GOT3 (cell line): ENCODE measurements around the gene MYO5A.
"Not testable (repeated sequence)": the region's sequence is repeated elsewhere in the genome, so short reads cannot be mapped to it uniquely, and the experiment has no call there.

ENCODE experiments used
- DNase-seq: peaks from one replicate; lab custom pipeline; 2025; ENCODE audit warnings: mixed read lengths; lab: John Stamatoyannopoulos, UW

MYO5A gene

GRCh38 chr15:52288051-52288942 is 240.4 kb downstream of the MYO5A start:
- DNase-seq, result no peak

DNA sequence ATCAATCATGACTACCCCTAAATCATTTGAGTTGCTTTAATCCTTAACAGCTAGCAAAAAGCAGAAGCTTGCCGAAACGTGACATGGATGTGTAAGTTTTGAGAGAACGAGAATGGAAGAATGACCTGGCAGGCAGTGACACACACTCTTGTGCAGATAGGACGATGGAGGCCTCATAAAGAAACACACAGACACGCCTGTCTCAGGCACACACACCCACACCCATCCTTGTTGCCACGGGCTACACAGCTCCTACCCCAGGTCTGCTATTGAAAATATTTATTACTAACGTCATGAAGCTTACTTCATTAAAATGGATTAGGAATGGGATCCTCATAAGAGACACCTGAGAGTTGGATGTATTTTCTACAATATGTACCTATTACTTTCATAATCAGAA is 241.6 kb downstream of the MYO5A start:
- no peak for DNase-seq

DNA sequence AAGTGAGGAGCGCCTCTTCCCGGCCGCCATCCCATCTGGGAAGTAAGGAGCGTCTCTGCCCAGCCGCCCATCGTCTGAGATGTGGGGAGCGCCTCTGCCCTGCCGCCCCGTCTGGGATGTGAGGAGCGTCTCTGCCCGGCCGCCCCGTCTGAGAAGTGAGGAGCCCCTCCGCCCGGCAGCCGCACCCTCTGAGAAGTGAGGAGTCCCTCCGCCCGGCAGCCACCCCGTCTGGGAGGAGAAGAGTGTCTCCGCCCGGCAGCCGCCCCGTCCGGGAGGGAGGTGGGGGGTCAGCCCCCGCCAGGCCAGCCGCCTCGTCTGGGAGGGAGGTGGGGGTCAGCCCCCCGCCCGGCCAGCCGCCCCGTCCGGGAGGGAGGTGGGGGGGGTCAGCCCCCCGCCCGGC is 242.7 kb downstream of the MYO5A start:
- DNase-seq, result not testable (repeated sequence)

DNA sequence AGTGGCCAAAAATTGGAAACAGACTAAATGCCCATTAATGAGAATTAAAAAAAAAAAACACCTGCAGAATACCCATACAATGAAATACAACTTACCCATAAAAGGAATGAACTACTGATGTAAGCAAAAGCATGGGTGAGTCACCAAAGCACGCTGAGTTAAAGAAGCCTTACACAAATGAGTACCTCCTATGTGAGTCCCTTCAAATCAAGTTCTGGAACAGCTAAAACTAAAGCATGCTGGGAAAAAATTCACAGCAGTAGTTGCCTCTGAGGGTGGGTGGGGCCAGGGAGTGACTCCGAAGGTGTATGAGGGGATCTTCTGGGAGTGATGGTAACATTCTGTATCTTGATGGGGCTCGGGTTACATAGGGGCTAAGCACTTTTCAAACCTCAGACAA is 244.5 kb downstream of the MYO5A start:
- DNase-seq, result no peak

- no peak for DNase-seq
Measured at GRCh38 chr15:52283281-52283680, 245.4 kb downstream of the MYO5A start.

GRCh38 chr15:52282418-52282817 is 246.3 kb downstream of the MYO5A start:
- DNase-seq, result no peak

DNA sequence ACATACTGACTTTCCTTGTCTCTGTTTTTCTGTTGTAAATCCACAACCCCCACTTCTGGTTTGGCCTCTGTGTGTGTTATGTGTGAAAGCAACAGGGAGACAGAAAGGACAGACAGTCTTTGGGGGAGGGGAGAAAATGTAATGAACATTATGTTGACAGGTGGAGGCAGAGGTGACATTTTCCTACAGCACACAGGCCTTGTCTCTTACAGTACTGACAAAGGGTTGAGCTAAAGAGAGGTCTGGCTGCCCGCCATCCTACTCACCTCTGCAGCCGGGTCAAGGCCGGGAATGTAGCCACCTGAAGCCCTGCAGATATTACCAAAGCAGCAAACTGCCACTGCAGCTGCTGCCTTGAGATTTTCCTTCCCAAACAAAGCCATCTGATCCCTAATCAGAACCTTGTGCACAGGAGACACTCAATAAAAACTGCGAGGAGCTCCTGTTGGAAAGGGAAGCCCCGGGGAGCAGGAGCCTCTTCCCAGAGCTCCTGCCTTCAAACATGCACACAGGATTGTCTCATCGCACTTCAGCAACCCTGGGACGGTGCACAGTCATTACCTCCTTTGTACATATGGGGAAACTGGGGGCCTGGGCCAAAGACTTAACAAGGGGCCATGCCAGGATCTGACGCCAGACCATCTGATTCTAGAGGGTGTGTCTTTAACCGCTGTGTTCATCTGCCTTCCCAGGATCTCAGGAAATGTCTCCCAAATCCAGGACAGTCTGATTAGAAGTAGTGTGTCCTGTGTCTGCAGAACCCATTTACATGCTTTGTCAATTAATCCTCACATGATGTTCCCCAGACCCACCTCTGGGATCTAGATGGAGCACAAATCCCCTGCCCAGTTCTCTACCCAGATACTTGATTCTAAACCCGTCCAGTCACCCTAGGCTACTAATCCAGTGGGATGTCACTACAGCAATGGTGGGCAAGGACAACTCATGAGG is 247.3 kb downstream of the MYO5A start:
- no peak for DNase-seq

DNA sequence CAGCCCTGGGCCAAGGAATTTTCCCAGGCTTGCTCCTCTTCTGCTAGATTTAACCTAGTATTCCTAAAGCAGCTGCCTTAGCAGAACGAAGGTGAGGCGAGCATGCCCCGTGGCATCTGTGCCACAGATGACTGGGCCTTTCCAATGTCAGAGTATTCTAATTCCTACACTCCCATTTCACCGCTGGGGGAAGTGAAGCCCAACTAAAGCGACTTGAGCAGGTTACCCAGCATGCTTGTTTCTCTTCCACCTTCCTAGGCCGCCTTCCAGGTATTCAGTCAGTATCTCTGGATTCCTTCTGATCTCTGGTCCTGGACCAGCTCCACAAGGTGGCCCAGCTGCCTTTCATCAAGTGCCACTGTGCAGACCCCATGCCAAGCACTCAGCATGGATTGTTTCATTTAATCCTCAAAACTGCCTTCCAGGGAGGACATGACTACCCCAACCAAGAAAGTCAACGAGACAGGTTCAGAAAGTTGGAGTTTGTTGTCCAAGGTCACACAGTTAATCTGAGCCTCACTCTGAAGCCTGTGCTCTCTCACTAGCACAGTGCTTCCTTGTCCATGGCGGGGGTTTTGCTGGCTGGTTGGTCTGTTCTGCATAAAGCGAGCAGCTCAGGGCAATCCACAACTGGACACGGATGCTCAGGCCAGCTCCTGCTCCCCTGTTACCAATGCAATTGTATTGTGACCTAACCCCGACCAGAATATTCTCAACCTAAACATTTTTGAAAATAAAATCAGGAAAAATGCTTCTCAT is 248.2 kb downstream of the MYO5A start:
- DNase-seq, result no peak

- no peak for DNase-seq
Measured at GRCh38 chr15:52278636-52279367, 249.9 kb downstream of the MYO5A start.

GRCh38 chr15:52278135-52278534 is 250.5 kb downstream of the MYO5A start:
- DNase-seq, result no peak

GRCh38 chr15:52277575-52277974 is 251.1 kb downstream of the MYO5A start:
- no peak for DNase-seq

DNA sequence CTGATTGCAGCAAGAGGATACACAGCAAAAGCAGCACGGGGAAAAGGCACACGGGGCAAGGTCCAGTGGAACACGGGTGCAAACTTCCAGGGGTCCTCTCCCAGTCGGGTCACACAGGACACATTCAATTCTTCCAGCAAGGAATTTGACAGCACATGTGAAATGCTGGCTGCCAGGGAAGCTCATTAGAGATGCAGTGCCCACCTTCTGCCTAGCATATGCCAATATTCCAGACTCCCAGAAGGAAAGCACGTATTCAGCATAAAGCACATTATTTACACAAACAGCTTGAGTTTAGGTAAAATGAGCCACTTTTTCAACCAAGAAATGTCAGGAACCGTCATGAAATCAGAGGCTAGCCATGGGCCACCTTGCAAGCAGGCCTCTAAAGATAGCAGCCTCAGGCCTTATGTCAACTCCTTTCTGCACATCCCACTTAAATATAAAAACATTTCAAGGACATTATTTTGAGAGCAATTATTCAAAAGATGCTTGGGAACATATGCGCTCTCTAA is 252.4 kb downstream of the MYO5A start:
- DNase-seq, result no peak

DNA sequence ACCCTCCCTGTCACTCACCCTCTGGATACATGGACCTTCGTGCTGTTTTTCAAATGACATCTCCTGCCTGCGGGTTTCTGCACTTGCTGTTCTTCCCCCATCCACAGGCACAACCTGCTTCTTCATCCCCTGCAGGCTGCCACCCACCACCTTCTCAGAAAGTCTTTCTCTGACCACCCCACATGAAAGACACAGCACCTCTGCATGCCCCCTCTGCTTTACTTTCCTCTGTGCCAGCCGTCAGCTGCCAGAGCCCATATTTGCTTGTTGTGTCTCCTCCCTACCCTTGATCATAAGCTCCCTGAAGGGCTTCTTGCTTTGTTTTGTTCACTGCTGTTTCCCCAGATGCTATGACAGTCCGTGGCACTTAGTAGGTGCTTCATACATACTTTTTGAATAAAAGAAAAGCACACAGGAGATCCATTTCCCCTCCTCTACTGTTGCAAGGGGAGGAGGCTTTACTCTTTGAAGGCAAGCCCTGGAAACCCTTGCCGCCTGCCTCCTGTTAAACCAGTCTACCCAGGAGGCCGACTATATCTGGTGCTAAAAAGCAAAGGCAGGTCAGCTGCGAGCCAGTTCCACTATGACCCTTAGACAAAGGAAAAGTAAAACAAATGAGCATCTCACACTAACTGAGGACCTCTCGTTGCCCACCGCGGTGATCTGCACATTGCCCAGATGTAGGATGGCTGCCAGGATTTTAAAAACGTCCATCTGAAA is 265.0 kb downstream of the MYO5A start:
- no peak for DNase-seq

DNA sequence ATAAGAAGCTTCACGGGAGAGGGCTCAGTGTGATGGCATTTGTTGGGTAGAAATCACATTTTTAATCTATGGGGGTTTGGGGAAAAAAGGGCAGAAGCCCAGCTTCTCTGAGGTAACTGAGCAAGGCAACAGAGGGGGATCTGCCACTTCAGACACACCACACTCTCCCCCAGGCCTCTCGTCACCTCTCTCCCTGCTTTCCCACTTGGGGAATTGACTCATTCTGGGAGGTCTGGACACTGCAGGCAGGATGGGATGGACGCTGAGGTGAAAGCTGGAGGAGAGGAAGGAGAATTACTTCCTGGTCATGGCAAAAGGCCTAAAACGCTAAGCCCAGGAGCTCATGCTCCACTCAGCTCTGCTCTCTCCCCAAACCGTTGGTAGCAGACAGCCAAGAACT is 266.3 kb downstream of the MYO5A start:
- DNase-seq, result no peak

DNA sequence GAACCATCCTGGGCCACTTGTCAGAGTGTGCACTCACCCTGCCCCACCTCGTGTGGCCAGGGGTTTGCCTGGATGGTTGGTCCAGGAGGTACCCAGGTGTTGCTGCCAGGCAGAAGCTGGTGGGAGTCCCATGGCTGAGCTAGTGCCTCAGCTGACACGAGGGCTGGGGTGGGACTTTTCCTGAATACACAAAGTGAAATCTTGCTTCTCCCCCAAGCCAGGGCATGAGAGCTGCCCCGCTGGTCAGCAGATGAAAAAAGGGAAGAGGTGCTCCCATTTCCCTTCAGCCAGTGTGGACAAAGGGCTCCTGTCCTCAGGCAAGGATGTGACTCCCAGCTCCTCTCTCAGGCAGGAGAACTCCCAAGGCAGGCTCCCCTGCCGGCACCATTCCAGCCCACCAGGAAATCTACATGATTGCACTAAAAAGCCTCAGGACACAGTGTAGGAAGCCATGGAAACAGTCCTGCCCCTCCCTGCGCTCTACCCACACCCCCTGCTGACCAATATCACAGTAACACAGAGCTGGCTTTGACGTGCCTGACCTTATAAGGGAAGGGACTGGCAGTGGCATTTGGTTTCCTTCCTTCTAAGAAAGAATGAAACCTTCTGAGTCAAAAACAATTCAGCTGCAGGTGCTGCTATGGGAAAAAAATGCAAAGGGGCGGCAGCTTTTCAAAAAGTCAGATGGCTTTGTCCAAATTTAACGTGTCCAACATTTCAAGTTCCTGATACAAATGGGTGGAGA is 267.0 kb downstream of the MYO5A start:
- DNase-seq, result no peak

DNA sequence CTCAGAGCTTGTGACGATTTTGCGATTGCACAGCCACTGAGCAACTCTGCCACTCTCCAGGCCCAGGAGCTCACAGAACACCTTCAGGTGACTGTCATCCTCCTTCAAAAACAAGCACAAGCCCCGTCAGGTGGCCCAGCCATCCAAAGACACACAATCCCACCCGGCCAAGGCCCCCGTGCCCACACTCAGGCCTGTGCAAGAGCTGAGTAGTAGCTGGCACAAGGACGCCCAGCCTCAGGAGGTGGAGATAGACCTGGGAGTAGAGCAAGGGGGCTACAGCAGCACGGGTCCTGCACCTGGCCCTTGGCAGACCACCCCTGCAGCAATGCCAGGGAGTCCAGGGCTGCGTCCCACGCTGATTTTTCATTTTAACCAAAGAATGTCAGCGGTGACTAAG is 267.7 kb downstream of the MYO5A start:
- DNase-seq, result no peak

- DNase-seq, result no peak
Measured at GRCh38 chr15:52259503-52259902, 269.2 kb downstream of the MYO5A start.

GRCh38 chr15:52258461-52258860 is 270.2 kb downstream of the MYO5A start:
- no peak for DNase-seq

GRCh38 chr15:52257734-52258062 is 271.0 kb downstream of the MYO5A start:
- no peak for DNase-seq
